ENCODE data around the gene HPCAL1. TPM values are rescaled to one million over a fixed set of nuclear protein-coding genes. Genes with fewer than 3 reads are reported as not detected.

Gene HPCAL1
- total and polyA plus RNA-seq, 2 of the 4 experiments (the other 2 are of a cell fraction) = 8.2 to 33.7 TPM

GRCh38 chr2:10326151-10326616 is 23.5 kb downstream of the HPCAL1 start:
- Histone ChIP-seq H4K91ac (ENCODE audit: insufficient read depth, low read depth, low read length) (no peak overlapping the region), H3K4ac (ENCODE audit: low read depth, low read length) (no peak overlapping the region), H3K9ac (ENCODE audit: low read depth, low read length) (no peak overlapping the region), H4K5ac (ENCODE audit: low read depth, low read length) (no peak overlapping the region), H3K36me3 (ENCODE audit: control insufficient read depth, insufficient read depth, low read length) (no peaks in the 10 kb centered on the region), H3K4me1 (ENCODE audit: control insufficient read depth, insufficient read depth, low read length) (peaks cover 12% of the 10 kb centered on the region), H4K20me1 (ENCODE audit: insufficient read depth, low read length) (peaks cover 42% of the 10 kb centered on the region), H3K56ac (ENCODE audit: extremely low read depth, insufficient read depth, low read length) (no peak overlapping the region), H2BK120ac (ENCODE audit: low read depth, low read length) (no peak overlapping the region), H2BK15ac (ENCODE audit: low read depth, low read length) (no peak overlapping the region), H3K79me1 (ENCODE audit: low read depth in 1 of 2, low read length in 2 of 2) (peaks cover 8 to 52% of the 10 kb centered on the region in 2 experiments), H3K9me3 (ENCODE audit: control insufficient read depth, insufficient read depth, low read length) (no peaks in the 10 kb centered on the region), H2AFZ (replicated peaks; ENCODE audit: low read length, poor library complexity) (no peak overlapping the region), H4K8ac (ENCODE audit: low read depth in 2 of 2, low read length in 2 of 2) (no peak overlapping the region), H2BK5ac (ENCODE audit: low read depth, low read length, poor library complexity, severe bottlenecking) (no peak overlapping the region), H3K27me3 (ENCODE audit: control insufficient read depth, insufficient read depth, low read length) (no peaks in the 10 kb centered on the region), H3K4me2 (ENCODE audit: low read depth, low read length) (no peak overlapping the region), H3K23ac (ENCODE audit: low read depth, low read length) (no peak overlapping the region), H3K27ac (ENCODE audit: insufficient read depth, low read length) (no peak overlapping the region), H3K18ac (ENCODE audit: low read depth, low read length) (no peak overlapping the region), H2AK5ac (ENCODE audit: low read depth, low read length) (no peak overlapping the region), H2BK20ac (ENCODE audit: low read depth, low read length) (no peak overlapping the region), H3K4me3 (ENCODE audit: insufficient read depth, low read depth, low read length) (no peak overlapping the region), H3K9me1 (ENCODE audit: insufficient read depth, low read length) (peaks cover 11% of the 10 kb centered on the region), H3K14ac (replicated peaks; ENCODE audit: low read depth, low read length) (no peak overlapping the region), H2AK9ac (replicated peaks; ENCODE audit: low read depth, low read length, poor library complexity) (no peak overlapping the region)
- in situ Hi-C loops (cut with MboI; ENCODE audit: low sequenced_read_pairs) = no loop called here
- intact Hi-C loops (cut with micrococcal nuclease) = no loop called here
- POLR2A ChIA-PET (ENCODE audit: unreplicated experiment) = no interaction called here
- DNase-seq = no peak
- ATAC-seq (ENCODE audit: low read depth) = no peak
- 83% methylated on average over 2 of the region's 7 CpGs; no CpG with 5 or more reads in 1 of the 2 experiments for WGBS, 2 experiments (ENCODE audit: extremely low coverage in 2 of 2, insufficient read length in 1 of 2)
- CTCF ChIA-PET = no interaction called here
- TF ChIP-seq CTCF (conservative IDR thresholded peaks at IDR 0.05; ENCODE audit: low read depth, low read length) (no peak), USF2 (IDR thresholded peaks at IDR 0.05; ENCODE audit: low read depth, low read length) (no peak), MXI1 (IDR thresholded peaks at IDR 0.05; ENCODE audit: borderline replicate concordance, low read depth, low read length) (no peak), CEBPB (IDR thresholded peaks at IDR 0.05; ENCODE audit: low read depth, low read length) (no peak), MAFK (IDR thresholded peaks at IDR 0.05; ENCODE audit: low read depth, low read length) (no peak), BHLHE40 (IDR thresholded peaks at IDR 0.05; ENCODE audit: low read depth, low read length) (no peak)
- no TSS peak for BruUV-seq (replicated peaks)
- dilution Hi-C loops (cut with HindIII; ENCODE audit: low sequenced_read_pairs, unreplicated experiment) = no loop called here
